ENCODE data around the gene ALK. TPM values are rescaled to one million over a fixed set of nuclear protein-coding genes. Genes with fewer than 3 reads are reported as not detected.

The ALK gene
- total and polyA plus RNA-seq, 4 donors, result 4.2 to 16.7 (median 14.2) TPM

GRCh38 chr2:29495068-29495467 is 426.3 kb downstream of the ALK start:
- DNase-seq (ENCODE audit: low read depth in 4 of 6, low spot score in 6 of 6), result peak in 1 of 6 donors; percentile 40
- H3K36me3 ChIP-seq (ENCODE audit: control insufficient read depth, insufficient read depth, low read length), result no peaks in the 10 kb centered on the region
- no peaks in the 10 kb centered on the region for H3K27me3 ChIP-seq (ENCODE audit: control insufficient read depth, insufficient read depth, low read length)
- no CpG with 5 or more reads among the region's 6 CpGs for WGBS (ENCODE audit: insufficient coverage)
- no peaks in the 10 kb centered on the region for H3K9me3 ChIP-seq (ENCODE audit: control insufficient read depth, insufficient read depth, low read length)
- no peak overlapping the region for H3K4me3 ChIP-seq (ENCODE audit: low read depth, low read length)
- no peaks in the 10 kb centered on the region for H3K4me1 ChIP-seq (ENCODE audit: control insufficient read depth, insufficient read depth, low read length)
- no peak overlapping the region for H3K27ac ChIP-seq (ENCODE audit: low read depth, low read length)

DNA sequence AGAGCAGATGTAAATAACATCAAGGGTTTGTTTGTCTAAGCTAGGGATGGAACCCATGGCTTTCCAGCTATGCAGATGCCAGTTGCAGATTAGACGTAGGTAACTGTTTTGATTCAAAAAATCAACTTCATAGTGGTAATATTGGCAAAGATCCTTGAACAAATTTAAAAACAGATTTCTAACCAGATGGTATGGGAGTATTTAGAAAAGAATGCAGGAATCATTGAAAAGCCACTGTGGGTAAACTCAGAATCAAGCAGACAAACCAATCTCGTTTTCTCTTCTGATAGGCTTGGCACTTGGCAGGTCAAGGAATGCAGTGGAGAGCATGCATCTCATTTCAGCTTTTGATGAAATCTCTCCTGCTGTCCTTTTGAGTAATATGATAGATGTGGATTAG is 428.7 kb downstream of the ALK start:
- Histone ChIP-seq H3K27me3 (ENCODE audit: control insufficient read depth, insufficient read depth, low read length) (no peaks in the 10 kb centered on the region), H3K9me3 (ENCODE audit: control insufficient read depth, insufficient read depth, low read length) (no peaks in the 10 kb centered on the region), H3K4me3 (ENCODE audit: low read depth, low read length) (no peak overlapping the region), H3K4me1 (ENCODE audit: control insufficient read depth, insufficient read depth, low read length) (no peaks in the 10 kb centered on the region), H3K36me3 (ENCODE audit: control insufficient read depth, insufficient read depth, low read length) (no peaks in the 10 kb centered on the region), H3K27ac (ENCODE audit: low read depth, low read length) (no peak overlapping the region)
- 100% methylated on average over 1 of the region's 2 CpGs for WGBS (ENCODE audit: insufficient coverage)
- peak in 2 of 6 donors; percentile 34 to 80 for DNase-seq (ENCODE audit: low read depth in 4 of 6, low spot score in 6 of 6)

DNA sequence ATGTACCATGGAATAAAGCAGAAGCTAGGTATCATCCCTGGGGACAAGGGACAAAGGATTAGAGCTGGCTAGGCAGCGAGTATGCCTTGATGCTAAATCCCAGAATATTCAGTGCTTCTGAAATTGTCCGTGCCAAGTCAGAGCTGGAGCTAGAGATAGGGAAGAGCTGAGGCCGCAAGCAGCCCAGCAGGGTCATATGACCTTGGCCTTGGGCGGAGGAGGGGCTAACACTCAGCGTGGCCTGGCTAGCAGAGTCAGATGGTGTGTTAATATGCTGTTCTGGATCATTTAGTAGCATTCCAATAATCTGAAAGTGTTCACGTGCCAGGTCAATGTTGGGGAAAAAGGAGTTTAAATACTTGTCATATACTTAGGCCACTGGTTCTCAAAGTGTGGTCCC is 431.3 kb downstream of the ALK start:
- Histone ChIP-seq H3K4me3 (ENCODE audit: low read depth, low read length) (no peak overlapping the region), H3K27me3 (ENCODE audit: control insufficient read depth, insufficient read depth, low read length) (no peaks in the 10 kb centered on the region), H3K36me3 (ENCODE audit: control insufficient read depth, insufficient read depth, low read length) (no peaks in the 10 kb centered on the region), H3K4me1 (ENCODE audit: control insufficient read depth, insufficient read depth, low read length) (no peaks in the 10 kb centered on the region), H3K9me3 (ENCODE audit: control insufficient read depth, insufficient read depth, low read length) (no peaks in the 10 kb centered on the region), H3K27ac (ENCODE audit: low read depth, low read length) (no peak overlapping the region)
- 88% methylated on average over 5 of the region's 6 CpGs for WGBS (ENCODE audit: insufficient coverage)
- no peak for DNase-seq (ENCODE audit: low read depth in 4 of 6, low spot score in 6 of 6)

GRCh38 chr2:29489568-29489967 is 431.8 kb downstream of the ALK start:
- 100% methylated on average over 1 of the region's 1 CpG for WGBS (ENCODE audit: insufficient coverage)
- no peak for DNase-seq (ENCODE audit: low read depth in 4 of 6, low spot score in 6 of 6)
- no peak overlapping the region for H3K4me3 ChIP-seq (ENCODE audit: low read depth, low read length)
- no peaks in the 10 kb centered on the region for H3K27me3 ChIP-seq (ENCODE audit: control insufficient read depth, insufficient read depth, low read length)
- H3K4me1 ChIP-seq (ENCODE audit: control insufficient read depth, insufficient read depth, low read length), result no peaks in the 10 kb centered on the region
- H3K36me3 ChIP-seq (ENCODE audit: control insufficient read depth, insufficient read depth, low read length), result no peaks in the 10 kb centered on the region
- H3K9me3 ChIP-seq (ENCODE audit: control insufficient read depth, insufficient read depth, low read length), result no peaks in the 10 kb centered on the region
- no peak overlapping the region for H3K27ac ChIP-seq (ENCODE audit: low read depth, low read length)

- Histone ChIP-seq H3K27ac (ENCODE audit: low read depth, low read length) (no peak overlapping the region), H3K9me3 (ENCODE audit: control insufficient read depth, insufficient read depth, low read length) (no peaks in the 10 kb centered on the region), H3K4me1 (ENCODE audit: control insufficient read depth, insufficient read depth, low read length) (no peaks in the 10 kb centered on the region), H3K4me3 (ENCODE audit: low read depth, low read length) (no peak overlapping the region), H3K27me3 (ENCODE audit: control insufficient read depth, insufficient read depth, low read length) (no peaks in the 10 kb centered on the region), H3K36me3 (ENCODE audit: control insufficient read depth, insufficient read depth, low read length) (no peaks in the 10 kb centered on the region)
- WGBS (ENCODE audit: insufficient coverage), result no CpG with 5 or more reads among the region's 4 CpGs
- no peak for DNase-seq (ENCODE audit: low read depth in 4 of 6, low spot score in 6 of 6)
Observed at GRCh38 chr2:29487967-29488555, 433.3 kb downstream of the ALK start.

GRCh38 chr2:29485631-29486030 is 435.8 kb downstream of the ALK start:
- Histone ChIP-seq H3K4me1 (ENCODE audit: control insufficient read depth, insufficient read depth, low read length) (no peaks in the 10 kb centered on the region), H3K27ac (ENCODE audit: low read depth, low read length) (no peak overlapping the region)
- WGBS (ENCODE audit: insufficient coverage), result 91% methylated on average over 3 of the region's 3 CpGs

DNA sequence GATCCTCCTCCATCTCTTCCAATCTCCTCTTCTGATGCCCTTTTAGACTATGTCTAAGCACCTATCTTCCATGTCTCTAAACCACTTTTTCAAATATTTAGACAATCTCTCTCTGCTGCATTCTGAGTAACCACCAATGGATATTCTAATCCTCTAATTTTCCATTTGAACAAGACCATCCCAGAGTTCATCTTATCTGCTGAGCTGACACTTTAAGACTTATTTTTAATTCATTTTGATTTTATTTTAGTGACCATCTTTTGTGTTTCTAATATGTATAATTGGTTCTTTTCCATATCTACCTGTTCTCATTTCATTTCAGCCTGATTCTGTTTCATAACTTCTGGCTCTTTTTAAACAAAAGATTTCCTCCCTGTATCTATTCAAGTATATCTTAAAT is 436.3 kb downstream of the ALK start:
- no peaks in the 10 kb centered on the region for H3K4me1 ChIP-seq (ENCODE audit: control insufficient read depth, insufficient read depth, low read length)
- H3K27me3 ChIP-seq (ENCODE audit: control insufficient read depth, insufficient read depth, low read length), result no peaks in the 10 kb centered on the region
- H3K36me3 ChIP-seq (ENCODE audit: control insufficient read depth, insufficient read depth, low read length), result no peaks in the 10 kb centered on the region
- H3K4me3 ChIP-seq (ENCODE audit: low read depth, low read length), result no peak overlapping the region
- H3K27ac ChIP-seq (ENCODE audit: low read depth, low read length), result no peak overlapping the region
- no peaks in the 10 kb centered on the region for H3K9me3 ChIP-seq (ENCODE audit: control insufficient read depth, insufficient read depth, low read length)
- no peak for DNase-seq (ENCODE audit: low read depth in 4 of 6, low spot score in 6 of 6)

More at GRCh38 chr2:29485631-29486030, 435.8 kb downstream of the ALK start:
- Histone ChIP-seq H3K4me3 (ENCODE audit: low read depth, low read length) (no peak overlapping the region), H3K9me3 (ENCODE audit: control insufficient read depth, insufficient read depth, low read length) (no peaks in the 10 kb centered on the region), H3K36me3 (ENCODE audit: control insufficient read depth, insufficient read depth, low read length) (no peaks in the 10 kb centered on the region), H3K27me3 (ENCODE audit: control insufficient read depth, insufficient read depth, low read length) (no peaks in the 10 kb centered on the region)
- no peak for DNase-seq (ENCODE audit: low read depth in 4 of 6, low spot score in 6 of 6)

DNA sequence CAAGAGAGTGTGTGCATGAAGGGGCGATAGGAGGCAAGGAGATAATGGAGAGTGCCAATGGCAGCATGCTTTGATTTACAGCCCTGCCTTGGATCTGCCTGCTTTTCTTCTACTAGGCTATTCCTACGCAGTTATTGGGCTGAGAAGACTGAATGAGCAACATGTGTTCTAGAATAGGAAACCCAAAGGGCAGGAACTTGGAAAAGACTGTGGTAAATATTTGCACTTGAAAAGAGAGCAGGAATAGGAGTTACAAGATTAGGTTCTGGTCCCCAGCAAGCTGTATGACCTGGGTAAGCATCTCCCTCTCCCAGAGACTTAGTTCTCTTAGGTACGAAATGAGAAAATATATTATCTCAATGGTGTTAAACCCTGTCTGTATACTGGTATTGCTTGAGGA is 438.5 kb downstream of the ALK start:
- no peaks in the 10 kb centered on the region for H3K4me1 ChIP-seq (ENCODE audit: control insufficient read depth, insufficient read depth, low read length)
- no peak for DNase-seq (ENCODE audit: low read depth in 4 of 6, low spot score in 6 of 6)
- no peaks in the 10 kb centered on the region for H3K9me3 ChIP-seq (ENCODE audit: control insufficient read depth, insufficient read depth, low read length)
- no peaks in the 10 kb centered on the region for H3K27me3 ChIP-seq (ENCODE audit: control insufficient read depth, insufficient read depth, low read length)
- no peaks in the 10 kb centered on the region for H3K36me3 ChIP-seq (ENCODE audit: control insufficient read depth, insufficient read depth, low read length)
- no peak overlapping the region for H3K4me3 ChIP-seq (ENCODE audit: low read depth, low read length)
- WGBS (ENCODE audit: insufficient coverage), result 80% methylated on average over 2 of the region's 3 CpGs
- no peak overlapping the region for H3K27ac ChIP-seq (ENCODE audit: low read depth, low read length)

DNA sequence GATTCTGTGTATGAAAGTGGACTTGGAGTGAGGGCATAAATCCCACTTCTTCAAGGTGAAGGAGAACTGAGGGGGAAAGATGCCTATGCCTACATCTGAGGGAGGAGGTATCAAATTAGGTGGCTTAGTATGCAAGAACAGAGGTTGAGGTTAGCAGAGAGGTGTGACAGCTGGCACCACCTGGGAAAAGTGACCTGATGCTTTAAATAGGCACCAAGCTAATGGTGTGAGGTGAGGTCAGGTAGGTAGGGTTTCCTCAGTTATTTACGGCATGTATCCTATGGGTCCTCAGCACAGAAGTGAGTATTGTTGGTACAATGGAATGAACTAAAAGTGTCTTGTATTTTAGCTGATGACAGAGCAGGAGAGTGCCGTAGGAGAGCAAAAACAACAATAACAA is 439.0 kb downstream of the ALK start:
- no peaks in the 10 kb centered on the region for H3K4me1 ChIP-seq (ENCODE audit: control insufficient read depth, insufficient read depth, low read length)
- no peak overlapping the region for H3K4me3 ChIP-seq (ENCODE audit: low read depth, low read length)
- WGBS (ENCODE audit: insufficient coverage), result 100% methylated on average over 1 of the region's 2 CpGs
- no peaks in the 10 kb centered on the region for H3K27me3 ChIP-seq (ENCODE audit: control insufficient read depth, insufficient read depth, low read length)
- H3K36me3 ChIP-seq (ENCODE audit: control insufficient read depth, insufficient read depth, low read length), result no peaks in the 10 kb centered on the region
- H3K9me3 ChIP-seq (ENCODE audit: control insufficient read depth, insufficient read depth, low read length), result no peaks in the 10 kb centered on the region
- DNase-seq (ENCODE audit: low read depth in 4 of 6, low spot score in 6 of 6), result no peak
- H3K27ac ChIP-seq (ENCODE audit: low read depth, low read length), result no peak overlapping the region

- no peak overlapping the region for H3K4me3 ChIP-seq (ENCODE audit: low read depth, low read length)
- H3K27ac ChIP-seq (ENCODE audit: low read depth, low read length), result no peak overlapping the region
- DNase-seq (ENCODE audit: low read depth in 4 of 6, low spot score in 6 of 6), result no peak
- no CpG with 5 or more reads among the region's 1 CpG for WGBS (ENCODE audit: insufficient coverage)
- H3K4me1 ChIP-seq (ENCODE audit: control insufficient read depth, insufficient read depth, low read length), result no peaks in the 10 kb centered on the region
- H3K27me3 ChIP-seq (ENCODE audit: control insufficient read depth, insufficient read depth, low read length), result no peaks in the 10 kb centered on the region
- H3K36me3 ChIP-seq (ENCODE audit: control insufficient read depth, insufficient read depth, low read length), result no peaks in the 10 kb centered on the region
- no peaks in the 10 kb centered on the region for H3K9me3 ChIP-seq (ENCODE audit: control insufficient read depth, insufficient read depth, low read length)
Observed at GRCh38 chr2:29481313-29481712, 440.1 kb downstream of the ALK start.

Measured in spinal cord (tissue), 10 donors.